ENCODE data around the gene RAPGEF2.
"Not testable (repeated sequence)": the region's sequence is repeated elsewhere in the genome, so short reads cannot be mapped to it uniquely, and the experiment has no call there.

- TF ChIP-seq CTCF (IDR thresholded peaks at IDR 0.05; ENCODE audit: insufficient read depth, low read length, poor library complexity, severe bottlenecking); EZH2phosphoT487 (conservative IDR thresholded peaks at IDR 0.05; ENCODE audit: low read length): not testable (repeated sequence)
Observed at GRCh38 chr4:159161436-159161835, 58.6 kb downstream of the RAPGEF2 start.
